Tibial artery (tissue), 4 donors: ENCODE data around the gene SECISBP2.

Source experiments
- DNase-seq, 2 donors: peaks; one replicate each; pipeline ENCODE4 v3.0.0-alpha.2; 2019
- H3K27ac ChIP-seq, 2 donors: fragments of 200-600 bp; sonication (generic) in 1 of 2; 1 replicate in 1 of 2; 2 replicates in 1 of 2; pipeline ENCODE4 v1.5.1; 2018 to 2019; ENCODE audit warnings: mild to moderate bottlenecking in 1 of 2
- H3K27me3 ChIP-seq, 2 donors: fragments of 200-600 bp; sonication (generic) in 1 of 2; one replicate each; pipeline versions ENCODE4 v1.5.1 to v1.6.0; 2016 to 2019
- H3K36me3 ChIP-seq, 3 donors: fragments of 200-600 bp; sonication (generic) in 2 of 3; one replicate each; pipeline ENCODE4 v1.5.1; 2016 to 2019; ENCODE audit warnings: mild to moderate bottlenecking in 2 of 3
- H3K4me1 ChIP-seq, 4 donors: fragments of 200-600 bp; sonication (generic) in 2 of 4; 1 replicate in 3 of 4; 2 replicates in 1 of 4; pipeline ENCODE4 v1.5.1; 2016 to 2019
- H3K4me3 ChIP-seq, 2 donors: fragments of 200-600 bp; sonication (generic) in 1 of 2; 1 replicate in 1 of 2; 2 replicates in 1 of 2; pipeline ENCODE4 v1.5.1; 2018 to 2019; ENCODE audit warnings: mild to moderate bottlenecking in 2 of 2
- H3K9me3 ChIP-seq, 3 donors: fragments of 200-600 bp; sonication (generic) in 1 of 3; one replicate each; pipeline ENCODE4 v1.5.1; 2016 to 2019
- intact Hi-C: fragments of 100-400 bp; cut with DNase I; formaldehyde crosslinking; loops from one replicate; pipeline ENCODE4 v1.15.0; 2023; ENCODE audit warnings: low total_unique reads
- TF ChIP-seq, protein P1 (sequence below), 2 experiments: fragments of 200-600 bp in 1 of 2; fragments of 450-650 bp in 1 of 2; IDR thresholded peaks; one replicate each; pipeline ENCODE4 v1.5.1; 2017 to 2019; ENCODE audit warnings: antibody characterized with exemption in 2 of 2, mild to moderate bottlenecking in 1 of 2, moderate library complexity in 1 of 2

SECISBP2 gene

DNA sequence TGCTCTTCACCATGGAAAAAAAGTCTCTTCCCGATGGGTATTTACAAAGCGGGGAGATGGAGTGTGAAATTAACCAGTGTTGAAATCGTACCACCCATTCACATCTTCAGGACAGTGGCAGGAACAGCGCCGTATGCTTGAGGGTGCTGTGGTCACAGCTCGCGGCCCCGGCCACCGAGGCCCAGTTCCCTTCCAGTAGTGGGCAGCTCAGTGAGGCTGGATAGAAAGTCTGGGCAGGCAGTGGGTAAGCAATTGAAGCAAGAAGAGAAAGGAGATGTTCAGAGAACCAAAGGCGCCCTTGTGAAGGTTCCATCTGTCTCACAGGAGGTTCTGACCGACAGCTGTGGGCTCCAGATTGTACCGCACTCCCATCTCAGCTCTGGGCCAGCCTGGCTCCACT lies 59.1 kb downstream of the SECISBP2 start:
- Histone ChIP-seq H3K27me3 (no peaks in the 10 kb centered on the region), H3K36me3 (peaks cover 0 to 49% (median 14%) of the 10 kb centered on the region in 3 donors), H3K9me3 (no peaks in the 10 kb centered on the region), H3K4me3 (no peak overlapping the region), H3K4me1 (no peaks in the 10 kb centered on the region), H3K27ac (no peak overlapping the region)
- no peak for DNase-seq
- intact Hi-C loops: no loop called here
- TF ChIP-seq, protein P1, sequence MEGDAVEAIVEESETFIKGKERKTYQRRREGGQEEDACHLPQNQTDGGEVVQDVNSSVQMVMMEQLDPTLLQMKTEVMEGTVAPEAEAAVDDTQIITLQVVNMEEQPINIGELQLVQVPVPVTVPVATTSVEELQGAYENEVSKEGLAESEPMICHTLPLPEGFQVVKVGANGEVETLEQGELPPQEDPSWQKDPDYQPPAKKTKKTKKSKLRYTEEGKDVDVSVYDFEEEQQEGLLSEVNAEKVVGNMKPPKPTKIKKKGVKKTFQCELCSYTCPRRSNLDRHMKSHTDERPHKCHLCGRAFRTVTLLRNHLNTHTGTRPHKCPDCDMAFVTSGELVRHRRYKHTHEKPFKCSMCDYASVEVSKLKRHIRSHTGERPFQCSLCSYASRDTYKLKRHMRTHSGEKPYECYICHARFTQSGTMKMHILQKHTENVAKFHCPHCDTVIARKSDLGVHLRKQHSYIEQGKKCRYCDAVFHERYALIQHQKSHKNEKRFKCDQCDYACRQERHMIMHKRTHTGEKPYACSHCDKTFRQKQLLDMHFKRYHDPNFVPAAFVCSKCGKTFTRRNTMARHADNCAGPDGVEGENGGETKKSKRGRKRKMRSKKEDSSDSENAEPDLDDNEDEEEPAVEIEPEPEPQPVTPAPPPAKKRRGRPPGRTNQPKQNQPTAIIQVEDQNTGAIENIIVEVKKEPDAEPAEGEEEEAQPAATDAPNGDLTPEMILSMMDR (IDR thresholded peaks at IDR 0.05): no peak

DNA sequence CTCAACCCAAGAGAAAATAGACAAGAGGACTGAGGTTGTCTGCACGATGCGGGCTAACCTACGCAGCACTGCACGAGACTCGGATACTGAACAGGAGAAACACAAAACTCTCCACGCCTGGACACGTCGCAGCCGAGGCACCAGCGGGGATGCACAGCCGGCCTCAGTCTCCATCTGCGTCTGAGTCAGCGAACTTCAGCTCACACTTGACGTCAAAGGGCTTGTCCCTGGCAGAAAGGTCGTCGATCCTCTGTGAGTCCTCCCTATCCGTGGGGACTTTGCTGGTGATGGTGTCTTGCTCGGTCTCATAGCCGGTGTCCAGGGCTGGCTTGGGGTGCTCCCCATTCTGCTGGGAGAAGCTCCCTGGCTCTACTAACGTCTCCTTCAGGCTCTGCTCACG lies 60.2 kb downstream of the SECISBP2 start:
- Histone ChIP-seq H3K27ac (no peak overlapping the region), H3K4me1 (no peaks in the 10 kb centered on the region), H3K4me3 (no peak overlapping the region), H3K36me3 (peaks cover 0 to 59% (median 14%) of the 10 kb centered on the region in 3 donors), H3K27me3 (no peaks in the 10 kb centered on the region), H3K9me3 (no peaks in the 10 kb centered on the region)
- TF ChIP-seq, protein P1 (IDR thresholded peaks at IDR 0.05): no peak
- intact Hi-C loops: no loop called here
- DNase-seq: no peak

DNA sequence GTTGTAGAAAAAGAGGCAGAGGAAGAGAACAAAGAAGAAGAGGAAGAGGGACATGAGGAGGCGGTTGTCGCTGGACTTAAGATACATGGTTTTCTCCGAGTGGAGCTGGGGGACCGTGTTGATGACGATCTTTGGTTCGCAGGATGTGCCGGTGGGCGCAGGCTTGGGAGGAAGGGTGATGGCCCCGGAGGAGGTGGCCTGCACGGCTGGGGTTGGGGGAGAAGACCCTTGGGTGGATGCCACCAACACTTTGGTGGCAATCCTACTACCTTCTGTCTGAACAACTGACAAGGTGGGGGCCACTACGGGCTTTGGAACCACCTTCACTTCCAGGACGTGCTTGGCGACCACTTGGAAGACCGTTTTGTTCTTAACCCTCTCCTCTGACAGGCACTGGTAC lies 60.7 kb downstream of the SECISBP2 start:
- H3K27ac ChIP-seq: no peak overlapping the region
- H3K4me1 ChIP-seq: no peaks in the 10 kb centered on the region
- intact Hi-C loops: no loop called here
- H3K36me3 ChIP-seq: peaks cover 0 to 64% (median 14%) of the 10 kb centered on the region in 3 donors
- no peak for DNase-seq
- no peaks in the 10 kb centered on the region for H3K27me3 ChIP-seq
- TF ChIP-seq, protein P1 (IDR thresholded peaks at IDR 0.05): no peak
- H3K4me3 ChIP-seq: no peak overlapping the region
- H3K9me3 ChIP-seq: no peaks in the 10 kb centered on the region

DNA sequence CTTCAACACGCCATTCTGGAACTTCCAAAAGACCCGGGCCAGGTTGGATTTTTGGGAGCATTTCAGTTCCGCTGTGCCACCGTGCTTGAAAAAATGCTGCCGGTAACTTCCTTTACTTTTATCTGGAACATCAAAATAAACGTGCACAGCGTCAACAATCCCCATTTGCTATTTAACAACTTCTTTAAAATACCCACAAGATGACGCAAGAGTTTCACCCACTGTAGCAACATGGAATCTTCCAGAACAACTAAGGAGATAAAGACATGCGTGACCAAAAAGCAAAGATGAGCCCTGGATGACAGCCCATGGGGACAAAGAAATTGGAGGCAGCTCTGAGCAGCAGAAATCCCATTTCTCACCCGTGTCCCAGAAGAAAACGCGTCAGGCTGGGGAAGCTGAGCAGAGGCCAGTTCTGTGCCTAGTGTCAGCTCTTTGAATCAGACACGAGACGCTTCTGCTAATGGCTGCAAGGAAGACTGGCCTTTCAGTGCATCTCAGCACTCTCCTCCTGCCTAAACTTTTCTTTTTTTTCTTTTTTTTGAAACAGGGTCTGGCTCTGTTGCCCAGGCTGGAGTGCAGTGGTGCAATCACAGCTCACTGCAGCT lies 61.3 kb downstream of the SECISBP2 start:
- H3K9me3 ChIP-seq: no peaks in the 10 kb centered on the region
- DNase-seq: no peak
- no peak overlapping the region for H3K4me3 ChIP-seq
- H3K27ac ChIP-seq: no peak overlapping the region
- intact Hi-C loops: no loop called here
- peaks cover 0 to 70% (median 14%) of the 10 kb centered on the region in 3 donors for H3K36me3 ChIP-seq
- TF ChIP-seq, protein P1 (IDR thresholded peaks at IDR 0.05): no peak
- no peaks in the 10 kb centered on the region for H3K4me1 ChIP-seq
- no peaks in the 10 kb centered on the region for H3K27me3 ChIP-seq

DNA sequence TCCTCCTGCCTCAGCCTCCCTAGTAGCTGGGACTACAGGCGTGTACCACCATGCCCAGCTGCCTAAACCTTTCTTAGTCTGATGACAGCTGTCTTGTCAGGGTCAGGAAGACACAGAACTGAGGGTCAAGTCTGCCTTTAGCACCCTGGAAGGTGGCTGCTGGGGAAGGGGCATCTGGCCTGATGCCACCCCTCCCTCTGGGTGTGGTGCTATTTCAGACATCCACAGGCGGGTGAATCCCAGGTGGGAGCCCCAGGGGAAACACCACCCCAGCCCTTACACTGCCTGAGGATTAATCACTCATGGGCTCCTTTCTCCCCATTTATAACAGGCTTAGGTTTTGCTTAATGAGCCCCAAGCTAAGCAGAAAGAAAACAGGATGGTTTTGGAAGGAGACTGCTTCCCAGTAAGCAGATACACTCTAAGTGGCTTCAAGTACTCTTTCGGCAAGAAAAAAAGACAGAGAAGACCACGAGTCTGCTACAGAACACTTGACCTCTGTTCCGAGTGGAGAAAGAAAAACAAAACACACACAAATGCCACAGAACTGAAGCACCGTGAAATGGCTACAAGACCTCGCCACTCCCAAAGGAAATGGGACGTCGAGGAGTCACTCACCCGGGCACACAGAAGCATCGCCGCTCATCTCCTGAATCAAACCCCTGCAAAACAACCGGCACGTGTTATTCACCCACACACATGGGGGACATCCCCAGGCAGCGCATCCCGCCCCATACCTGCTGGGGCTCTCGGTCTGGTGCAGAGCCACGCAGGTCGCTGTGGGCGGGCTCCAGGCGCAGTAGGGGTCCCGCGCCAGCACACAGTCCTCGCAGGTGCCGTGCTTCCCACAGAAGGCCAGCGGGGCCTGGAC lies 62.4 kb downstream of the SECISBP2 start:
- DNase-seq: no peak
- intact Hi-C loops: no loop called here
- Histone ChIP-seq H3K4me1 (no peaks in the 10 kb centered on the region), H3K9me3 (no peaks in the 10 kb centered on the region), H3K27me3 (no peaks in the 10 kb centered on the region), H3K27ac (no peak overlapping the region), H3K36me3 (peaks cover 0 to 79% (median 14%) of the 10 kb centered on the region in 3 donors), H3K4me3 (no peak overlapping the region)
- TF ChIP-seq, protein P1 (IDR thresholded peaks at IDR 0.05): no peak
